Fibroblast of lung (primary cell): ENCODE data around the gene EFCAB7. TPM values are rescaled to one million over a fixed set of nuclear protein-coding genes. Genes with fewer than 3 reads are reported as not detected.

Source experiments
- DNase-seq, 2 donors: peaks; one replicate each; pipeline versions ENCODE4 v3.0.0 to v3.0.0-alpha.2; 2010; ENCODE audit warnings: low read depth in 2 of 2
- H2AFZ ChIP-seq: 2 replicates; pipeline ENCODE4 v1.5.1; 2012; ENCODE audit warnings: low read length, control low read depth, inconsistent platforms
- H3K27ac ChIP-seq: 2 replicates; pipeline ENCODE4 v1.5.1; 2011; ENCODE audit warnings: low read length, control low read depth; ENCODE audit not compliant: insufficient read depth
- H3K27me3 ChIP-seq: 2 replicates; pipeline ENCODE4 v1.5.1; 2011; ENCODE audit warnings: mild to moderate bottlenecking, low read length; ENCODE audit not compliant: control insufficient read depth, insufficient read depth
- H3K36me3 ChIP-seq: 2 replicates; pipeline ENCODE4 v1.5.1; 2011; ENCODE audit warnings: low read length; ENCODE audit not compliant: control insufficient read depth, insufficient read depth
- H3K4me1 ChIP-seq: 2 replicates; pipeline ENCODE4 v1.5.1; 2011; ENCODE audit warnings: low read length; ENCODE audit not compliant: control insufficient read depth, insufficient read depth; ENCODE audit errors: extremely low read depth
- H3K4me2 ChIP-seq: 2 replicates; pipeline ENCODE4 v1.5.1; 2011; ENCODE audit warnings: low read length, control low read depth; ENCODE audit not compliant: insufficient read depth; ENCODE audit errors: extremely low read depth
- H3K4me3 ChIP-seq, 4 experiments: fragments of 200-600 bp in 1 of 4; sonication (generic) in 1 of 4; replicated peaks in 1 of 4; 2 replicates each; pipeline ENCODE4 v1.5.1; 2011 to 2016; ENCODE audit warnings: low read length in 4 of 4, low read depth in 3 of 4, mild to moderate bottlenecking in 3 of 4, control low read depth in 2 of 4, inconsistent platforms in 1 of 4, mixed read lengths in 1 of 4; ENCODE audit not compliant: insufficient read depth in 1 of 4; ENCODE audit errors: control extremely low read depth in 1 of 4
- H3K79me2 ChIP-seq: 2 replicates; pipeline ENCODE4 v1.5.1; 2012; ENCODE audit warnings: mild to moderate bottlenecking, low read length, inconsistent platforms; ENCODE audit not compliant: control insufficient read depth, insufficient read depth
- H3K9ac ChIP-seq: 2 replicates; pipeline ENCODE4 v1.5.1; 2011; ENCODE audit warnings: mild to moderate bottlenecking, low read length, control low read depth; ENCODE audit not compliant: insufficient read depth
- H3K9me3 ChIP-seq: 2 replicates; pipeline ENCODE4 v1.5.1; 2012; ENCODE audit warnings: low read depth, low read length; ENCODE audit not compliant: control insufficient read depth, insufficient read depth
- H4K20me1 ChIP-seq: 2 replicates; pipeline ENCODE4 v1.5.1; 2011; ENCODE audit warnings: low read length; ENCODE audit not compliant: control insufficient read depth, insufficient read depth; ENCODE audit errors: extremely low read depth
- CTCF ChIP-seq, 2 donors: IDR thresholded peaks in 1 of 2; conservative IDR thresholded peaks in 1 of 2; 1 replicate in 1 of 2; 2 replicates in 1 of 2; pipeline ENCODE4 v1.5.1; 2011 to 2012; ENCODE audit warnings: low read length in 2 of 2, control low read depth in 1 of 2, inconsistent platforms in 1 of 2, low read depth in 1 of 2, mild to moderate bottlenecking in 1 of 2
- EZH2 ChIP-seq: IDR thresholded peaks from 2 replicates; pipeline ENCODE4 v1.5.1; 2012; ENCODE audit warnings: low read length, control low read depth, mild to moderate bottlenecking; ENCODE audit errors: missing control alignments
- polyA plus RNA-seq, 2 donors: library from polyadenylated mRNA; depleted of rRNA in 1 of 2; stranded (reverse) in 1 of 2; unstranded in 1 of 2; fragments of >200 nt; gene quantifications; 2 replicates each; pipeline ENCODE4 v1.2.1, GENCODE V29; 2011 to 2012; ENCODE audit warnings: missing spikeins in 1 of 2
- total RNA-seq: library from RNA; depleted of rRNA; stranded (reverse); fragments of >200 nt; gene quantifications from 2 replicates; pipeline ENCODE4 v1.2.1, GENCODE V29; 2014

Gene EFCAB7
- total and polyA plus RNA-seq, 2 donors (not counting 1 experiment from before 2014, with no cell fraction given) = 4.3 to 9.1 TPM

GRCh38 chr1:63595435-63595834 is 72.1 kb downstream of the EFCAB7 start:
- Histone ChIP-seq H3K79me2 (no peaks in the 10 kb centered on the region), H3K4me3 (no peak overlapping the region), H3K9ac (no peak overlapping the region), H3K27me3 (no peaks in the 10 kb centered on the region), H3K27ac (no peak overlapping the region), H3K4me2 (no peak overlapping the region), H3K36me3 (no peaks in the 10 kb centered on the region), H2AFZ (no peak overlapping the region), H4K20me1 (no peaks in the 10 kb centered on the region), H3K9me3 (no peaks in the 10 kb centered on the region), H3K4me1 (peaks cover 1% of the 10 kb centered on the region)
- DNase-seq = no peak
- TF ChIP-seq EZH2 = no peak
- TF ChIP-seq CTCF (conservative IDR thresholded peaks at IDR 0.05 in 1 of 2, IDR thresholded peaks at IDR 0.05 in 1 of 2; ENCODE audit: low read depth in 1 of 2, low read length in 2 of 2) = no peak

GRCh38 chr1:63599799-63600198 is 76.5 kb downstream of the EFCAB7 start:
- H4K20me1 ChIP-seq = no peaks in the 10 kb centered on the region

GRCh38 chr1:63600248-63600647 is 76.9 kb downstream of the EFCAB7 start:
- no peaks in the 10 kb centered on the region for H3K4me1 ChIP-seq
- H4K20me1 ChIP-seq = no peaks in the 10 kb centered on the region
- H3K27ac ChIP-seq = no peak overlapping the region
- no peaks in the 10 kb centered on the region for H3K79me2 ChIP-seq
- no peak overlapping the region for H3K4me2 ChIP-seq
- no peak for DNase-seq
- no peak overlapping the region for H3K4me3 ChIP-seq
- H3K9ac ChIP-seq = no peak overlapping the region
- no peak for TF ChIP-seq EZH2
- TF ChIP-seq CTCF (conservative IDR thresholded peaks at IDR 0.05 in 1 of 2, IDR thresholded peaks at IDR 0.05 in 1 of 2; ENCODE audit: low read depth in 1 of 2, low read length in 2 of 2) = no peak
- no peak overlapping the region for H2AFZ ChIP-seq
- H3K9me3 ChIP-seq = no peaks in the 10 kb centered on the region
- no peaks in the 10 kb centered on the region for H3K27me3 ChIP-seq
- H3K36me3 ChIP-seq = no peaks in the 10 kb centered on the region

More at GRCh38 chr1:63599799-63600198, 76.5 kb downstream of the EFCAB7 start:
- Histone ChIP-seq H3K79me2 (no peaks in the 10 kb centered on the region), H3K4me1 (no peaks in the 10 kb centered on the region), H2AFZ (no peak overlapping the region), H3K9ac (no peak overlapping the region), H3K36me3 (no peaks in the 10 kb centered on the region), H3K27me3 (no peaks in the 10 kb centered on the region), H3K4me2 (no peak overlapping the region), H3K4me3 (no peak overlapping the region), H3K27ac (no peak overlapping the region), H3K9me3 (no peaks in the 10 kb centered on the region)
- TF ChIP-seq EZH2 (no peak), CTCF (conservative IDR thresholded peaks at IDR 0.05 in 1 of 2, IDR thresholded peaks at IDR 0.05 in 1 of 2; ENCODE audit: low read depth in 1 of 2, low read length in 2 of 2) (no peak)
- no peak for DNase-seq
